ENCODE results near the gene ZNF783.

Gene ZNF783

GRCh38 chr7:149321978-149322541, 60.1 kb downstream of the ZNF783 start:
- no peak overlapping the region for H3K27ac ChIP-seq (ENCODE audit: low read depth, low read length)
- H2AFZ ChIP-seq (ENCODE audit: low read depth, low read length, severe bottlenecking), result no peak overlapping the region
- H3K4me2 ChIP-seq (ENCODE audit: low read depth, low read length, poor library complexity, severe bottlenecking), result peak overlapping the region; percentile 14
- H3K79me2 ChIP-seq (ENCODE audit: insufficient read depth, low read length), result no peaks in the 10 kb centered on the region
- no peaks in the 10 kb centered on the region; the same call in 1 of the 2 replicates for H3K27me3 ChIP-seq (ENCODE audit: low read length)
- no peak for TF ChIP-seq CTCF (IDR thresholded peaks at IDR 0.05; ENCODE audit: insufficient read depth, low read length, poor library complexity, severe bottlenecking)
- no peak for TF ChIP-seq EZH2phosphoT487 (conservative IDR thresholded peaks at IDR 0.05; ENCODE audit: low read length)
- H3K36me3 ChIP-seq (ENCODE audit: low read length), result no peaks in the 10 kb centered on the region
- H4K20me1 ChIP-seq (ENCODE audit: low read depth, low read length), result no peaks in the 10 kb centered on the region
- H3K9me3 ChIP-seq (ENCODE audit: insufficient read depth, low read length), result no peaks in the 10 kb centered on the region; the same call in 1 of the 2 replicates
- H3K9ac ChIP-seq (ENCODE audit: low read length), result no peak overlapping the region
- no peak overlapping the region for H3K4me3 ChIP-seq (ENCODE audit: insufficient read depth, low read length, poor library complexity, severe bottlenecking)
- H3K9me2 ChIP-seq (replicated peaks; ENCODE audit: insufficient read depth, low read length), result no peaks in the 10 kb centered on the region
- no peaks in the 10 kb centered on the region for H3F3A ChIP-seq (ENCODE audit: insufficient read depth)

GRCh38 chr7:149322737-149323136, 60.7 kb downstream of the ZNF783 start:
- H3K27ac ChIP-seq (ENCODE audit: low read depth, low read length), result no peak overlapping the region
- TF ChIP-seq EZH2phosphoT487 (conservative IDR thresholded peaks at IDR 0.05; ENCODE audit: low read length) (no peak), CTCF (IDR thresholded peaks at IDR 0.05; ENCODE audit: insufficient read depth, low read length, poor library complexity, severe bottlenecking) (no peak)
- no peaks in the 10 kb centered on the region for H3K36me3 ChIP-seq (ENCODE audit: low read length)
- H3K4me3 ChIP-seq (ENCODE audit: insufficient read depth, low read length, poor library complexity, severe bottlenecking), result no peak overlapping the region
- H3K79me2 ChIP-seq (ENCODE audit: insufficient read depth, low read length), result no peaks in the 10 kb centered on the region
- H3K4me2 ChIP-seq (ENCODE audit: low read depth, low read length, poor library complexity, severe bottlenecking), result no peak overlapping the region
- no peak overlapping the region for H3K9ac ChIP-seq (ENCODE audit: low read length)
- H2AFZ ChIP-seq (ENCODE audit: low read depth, low read length, severe bottlenecking), result no peak overlapping the region
- H3F3A ChIP-seq (ENCODE audit: insufficient read depth), result no peaks in the 10 kb centered on the region
- no peaks in the 10 kb centered on the region; the same call in 1 of the 2 replicates for H3K9me3 ChIP-seq (ENCODE audit: insufficient read depth, low read length)
- H3K9me2 ChIP-seq (replicated peaks; ENCODE audit: insufficient read depth, low read length), result no peaks in the 10 kb centered on the region
- H3K27me3 ChIP-seq (ENCODE audit: low read length), result no peaks in the 10 kb centered on the region; the same call in 1 of the 2 replicates
- no peaks in the 10 kb centered on the region for H4K20me1 ChIP-seq (ENCODE audit: low read depth, low read length)

GRCh38 chr7:149325248-149325647, 63.3 kb downstream of the ZNF783 start:
- no peaks in the 10 kb centered on the region for H4K20me1 ChIP-seq (ENCODE audit: low read depth, low read length)
- H3K36me3 ChIP-seq (ENCODE audit: low read length), result no peaks in the 10 kb centered on the region
- H3K4me3 ChIP-seq (ENCODE audit: insufficient read depth, low read length, poor library complexity, severe bottlenecking), result no peak overlapping the region
- H3K27me3 ChIP-seq (ENCODE audit: low read length), result no peaks in the 10 kb centered on the region; the same call in 1 of the 2 replicates
- no peak overlapping the region for H3K27ac ChIP-seq (ENCODE audit: low read depth, low read length)
- H3K9me2 ChIP-seq (replicated peaks; ENCODE audit: insufficient read depth, low read length), result no peaks in the 10 kb centered on the region
- no peaks in the 10 kb centered on the region for H3F3A ChIP-seq (ENCODE audit: insufficient read depth)
- no peaks in the 10 kb centered on the region; the same call in 1 of the 2 replicates for H3K9me3 ChIP-seq (ENCODE audit: insufficient read depth, low read length)
- TF ChIP-seq EZH2phosphoT487 (conservative IDR thresholded peaks at IDR 0.05; ENCODE audit: low read length) (no peak), CTCF (IDR thresholded peaks at IDR 0.05; ENCODE audit: insufficient read depth, low read length, poor library complexity, severe bottlenecking) (no peak)
- no peak overlapping the region for H3K9ac ChIP-seq (ENCODE audit: low read length)
- H2AFZ ChIP-seq (ENCODE audit: low read depth, low read length, severe bottlenecking), result no peak overlapping the region
- no peak overlapping the region for H3K4me2 ChIP-seq (ENCODE audit: low read depth, low read length, poor library complexity, severe bottlenecking)
- H3K79me2 ChIP-seq (ENCODE audit: insufficient read depth, low read length), result no peaks in the 10 kb centered on the region

Measured in SU-DHL-6 (cell line).